ENCODE data around the gene OR56A5. TPM values are rescaled to one million over a fixed set of nuclear protein-coding genes. Genes with fewer than 3 reads are reported as not detected.

Gene OR56A5
- total and polyA plus RNA-seq, 2 donors (not counting 1 experiment from before 2014, with no cell fraction given) = not detected

- no peak within 1 kb of the TSS for H2AFZ ChIP-seq (ENCODE audit: insufficient read depth, low read depth, low read length, poor library complexity, severe bottlenecking)
- H4K20me1 ChIP-seq (ENCODE audit: control insufficient read depth, insufficient read depth, low read length, poor library complexity, severe bottlenecking) = no peaks in the 10 kb centered on the region
- WGBS (ENCODE audit: insufficient coverage) = no CpG with 5 or more reads among the region's 1 CpG
- Mint-ChIP-seq H3K4me3 (no peak within 1 kb of the TSS), H3K4me1 (no peaks in the 10 kb centered on the region), H3K27me3 (peaks cover 32% of the 10 kb centered on the region), H3K27ac (no peak within 1 kb of the TSS), H3K9me3 (ENCODE audit: insufficient read depth) (no peaks in the 10 kb centered on the region)
- H3K27me3 ChIP-seq (replicated peaks in 1 of 4; ENCODE audit: control extremely low read depth in 1 of 4, control insufficient read depth in 3 of 4, insufficient read depth in 4 of 4, low read length in 3 of 4) = no peaks in the 10 kb centered on the region
- POLR2A ChIA-PET = no interaction called here
- intact Hi-C loops (cut with micrococcal nuclease) = no loop called here
- H3K36me3 ChIP-seq (replicated peaks in 1 of 2; ENCODE audit: control extremely low read depth in 1 of 2, control insufficient read depth in 1 of 2, extremely low read depth in 1 of 2, insufficient read depth in 2 of 2, low read length in 1 of 2) = no peaks in the 10 kb centered on the region
- CTCF ChIA-PET = no interaction called here
- no peaks in the 10 kb centered on the region for H3K79me2 ChIP-seq (ENCODE audit: control insufficient read depth, insufficient read depth, low read length)
- H3K4me1 ChIP-seq (ENCODE audit: control insufficient read depth in 2 of 2, insufficient read depth in 2 of 2, low read length in 2 of 2) = no peaks in the 10 kb centered on the region
- H3K4me2 ChIP-seq (replicated peaks; ENCODE audit: low read depth, low read length, poor library complexity, severe bottlenecking) = no peak within 1 kb of the TSS
- H3K9me3 ChIP-seq (ENCODE audit: control extremely low read depth in 1 of 3, control insufficient read depth in 2 of 3, insufficient read depth in 1 of 3, low read length in 2 of 3) = peaks cover 0 to 4% (median 0%) of the 10 kb centered on the region in 3 donors
- H3K4me3 ChIP-seq (ENCODE audit: control extremely low read depth in 1 of 5, extremely low read depth in 1 of 5, insufficient read depth in 1 of 5, low read depth in 2 of 5, low read length in 4 of 5) = no peak within 1 kb of the TSS
- no peak within 1 kb of the TSS for H3K27ac ChIP-seq (ENCODE audit: low read length in 2 of 2)
- H3K9ac ChIP-seq (ENCODE audit: low read length) = no peak within 1 kb of the TSS
- ATAC-seq (ENCODE audit: low read depth) (no peak), DNase-seq (no peak)
- TF ChIP-seq EZH2 (IDR thresholded peaks at IDR 0.05; ENCODE audit: borderline replicate concordance, insufficient read depth, low read depth, low read length, poor library complexity, severe bottlenecking) (no peak), CTCF (IDR thresholded peaks at IDR 0.05) (no peak)
Measured at GRCh38 chr11:5986885-5987284, 18.6 kb upstream of the OR56A5 start, which contains the start of gene OR52L1. Gene OR52L1 (minus strand): TSS chr11:5986985. CDS start chr11:5986930, 55 bp downstream.

- no peak overlapping the region for H2AFZ ChIP-seq (ENCODE audit: insufficient read depth, low read depth, low read length, poor library complexity, severe bottlenecking)
- no peaks in the 10 kb centered on the region for H3K36me3 ChIP-seq (replicated peaks in 1 of 2; ENCODE audit: control extremely low read depth in 1 of 2, control insufficient read depth in 1 of 2, extremely low read depth in 1 of 2, insufficient read depth in 2 of 2, low read length in 1 of 2)
- H3K4me1 Mint-ChIP-seq = no peaks in the 10 kb centered on the region
- ChIA-PET CTCF (no interaction called here), POLR2A (no interaction called here)
- H3K9ac ChIP-seq (ENCODE audit: low read length) = no peak overlapping the region
- H4K20me1 ChIP-seq (ENCODE audit: control insufficient read depth, insufficient read depth, low read length, poor library complexity, severe bottlenecking) = no peaks in the 10 kb centered on the region
- peaks cover 17% of the 10 kb centered on the region for H3K27me3 Mint-ChIP-seq
- H3K4me2 ChIP-seq (replicated peaks; ENCODE audit: low read depth, low read length, poor library complexity, severe bottlenecking) = no peak overlapping the region
- no peak overlapping the region for H3K27ac Mint-ChIP-seq
- peaks cover 4% of the 10 kb centered on the region for H3K9me3 Mint-ChIP-seq (ENCODE audit: insufficient read depth)
- H3K4me3 ChIP-seq (ENCODE audit: control extremely low read depth in 1 of 5, extremely low read depth in 1 of 5, insufficient read depth in 1 of 5, low read depth in 2 of 5, low read length in 4 of 5) = no peak overlapping the region
- no peak overlapping the region for H3K4me3 Mint-ChIP-seq
- no peak for TF ChIP-seq EZH2 (IDR thresholded peaks at IDR 0.05; ENCODE audit: borderline replicate concordance, insufficient read depth, low read depth, low read length, poor library complexity, severe bottlenecking)
- TF ChIP-seq CTCF (IDR thresholded peaks at IDR 0.05) = no peak
- ATAC-seq (ENCODE audit: low read depth) (no peak), DNase-seq (no peak)
- H3K27ac ChIP-seq (ENCODE audit: low read length in 2 of 2) = no peak overlapping the region
- H3K4me1 ChIP-seq (ENCODE audit: control insufficient read depth in 2 of 2, insufficient read depth in 2 of 2, low read length in 2 of 2) = no peaks in the 10 kb centered on the region
- no peaks in the 10 kb centered on the region for H3K27me3 ChIP-seq (replicated peaks in 1 of 4; ENCODE audit: control extremely low read depth in 1 of 4, control insufficient read depth in 3 of 4, insufficient read depth in 4 of 4, low read length in 3 of 4)
- H3K9me3 ChIP-seq (ENCODE audit: control extremely low read depth in 1 of 3, control insufficient read depth in 2 of 3, insufficient read depth in 1 of 3, low read length in 2 of 3) = peaks cover 0 to 4% (median 3%) of the 10 kb centered on the region in 3 donors
- WGBS (ENCODE audit: insufficient coverage) = no CpG with 5 or more reads among the region's 1 CpG
- intact Hi-C loops (cut with micrococcal nuclease) = no loop called here
- H3K79me2 ChIP-seq (ENCODE audit: control insufficient read depth, insufficient read depth, low read length) = no peaks in the 10 kb centered on the region
Measured at GRCh38 chr11:5983443-5983842, 15.1 kb upstream of the OR56A5 start.

Measured in B cell (primary cell).